HG03045 (cell line): ENCODE results near the gene TBC1D1.

Experiments used
- ATAC-seq: cut with Tn5 transposase; IDR thresholded peaks from one replicate; pipeline ENCODE4 v1.9.1; 2021; ENCODE audit warnings: mild to moderate bottlenecking, moderate library complexity; ENCODE audit not compliant: unreplicated experiment

The TBC1D1 gene

GRCh38 chr4:37889849-37890800 lies 759 bp upstream of the TBC1D1 start:
- ATAC-seq = peak; percentile 1

- ATAC-seq = peak; percentile 48
Measured at GRCh38 chr4:37891260-37892159, 626 bp downstream of the TBC1D1 start.

- ATAC-seq = peak; percentile 57
Measured at GRCh38 chr4:37892641-37893040, 1.8 kb downstream of the TBC1D1 start.

GRCh38 chr4:37893164-37893563 lies 2.3 kb downstream of the TBC1D1 start:
- ATAC-seq = no peak

GRCh38 chr4:37895271-37895670 lies 4.4 kb downstream of the TBC1D1 start:
- ATAC-seq = no peak

GRCh38 chr4:37896206-37896860 lies 5.4 kb downstream of the TBC1D1 start:
- ATAC-seq = no peak

GRCh38 chr4:37902212-37902611 lies 11.3 kb downstream of the TBC1D1 start:
- no peak for ATAC-seq

- no peak for ATAC-seq
Measured at GRCh38 chr4:37902738-37903693, 12.1 kb downstream of the TBC1D1 start.

GRCh38 chr4:37903901-37904300 lies 13.0 kb downstream of the TBC1D1 start:
- ATAC-seq = no peak

GRCh38 chr4:37904824-37905223 lies 13.9 kb downstream of the TBC1D1 start:
- no peak for ATAC-seq

- ATAC-seq = no peak
Measured at GRCh38 chr4:37905533-37906169, 14.8 kb downstream of the TBC1D1 start.

- no peak for ATAC-seq
Measured at GRCh38 chr4:37908488-37909331, 17.8 kb downstream of the TBC1D1 start.

- ATAC-seq = no peak
Measured at GRCh38 chr4:37909332-37910090, 18.6 kb downstream of the TBC1D1 start.

- no peak for ATAC-seq
Measured at GRCh38 chr4:37910091-37910486, 19.2 kb downstream of the TBC1D1 start.

- ATAC-seq = no peak
Measured at GRCh38 chr4:37914539-37914938, 23.7 kb downstream of the TBC1D1 start.

GRCh38 chr4:37917388-37917787 lies 26.5 kb downstream of the TBC1D1 start:
- ATAC-seq = no peak

GRCh38 chr4:37918653-37919052 lies 27.8 kb downstream of the TBC1D1 start:
- ATAC-seq = no peak

- no peak for ATAC-seq
Measured at GRCh38 chr4:37922328-37922727, 31.4 kb downstream of the TBC1D1 start.
